Measurements from ENCODE around the gene NDUFA1.
"Not testable (repeated sequence)": the region's sequence is repeated elsewhere in the genome, so short reads cannot be mapped to it uniquely, and the experiment has no call there.

NDUFA1 gene

GRCh38 chrX:119871599-119872395 is at the start of gene NDUFA1, which contains the start of gene RNF113A:
TSS of gene NDUFA1 (plus strand) at chrX:119871832. CDS start at chrX:119871912, 80 bp downstream.
TSS of gene RNF113A (minus strand) at chrX:119871733. CDS start at chrX:119871613, 120 bp downstream.
- Histone ChIP-seq H3K36me3 (ENCODE audit: control insufficient read depth in 2 of 2, insufficient read depth in 2 of 2, low read length in 2 of 2) (no peaks in the 10 kb centered on the region), H3K9ac (ENCODE audit: low read length in 2 of 2) (peak within 1 kb of the TSS; percentile 95 to 97), H3K4me1 (ENCODE audit: control insufficient read depth, insufficient read depth, low read length) (peaks cover 10% of the 10 kb centered on the region), H3K9me3 (ENCODE audit: control insufficient read depth in 2 of 2, low read length in 2 of 2) (no peaks in the 10 kb centered on the region), H3K27me3 (ENCODE audit: control insufficient read depth in 1 of 2, insufficient read depth in 2 of 2, low read length in 2 of 2) (no peaks in the 10 kb centered on the region), H3K27ac (ENCODE audit: low read length) (peak within 1 kb of the TSS; percentile 94), H3K4me3 (ENCODE audit: low read length in 2 of 2) (peak within 1 kb of the TSS; percentile 83 to 88)

GRCh38 chrX:119824221-119824620 is 47.4 kb upstream of the NDUFA1 start:
- not testable (repeated sequence) for H3K27ac ChIP-seq (ENCODE audit: low read length); H3K9me3 ChIP-seq (ENCODE audit: control insufficient read depth in 2 of 2, low read length in 2 of 2); H3K36me3 ChIP-seq (ENCODE audit: control insufficient read depth in 2 of 2, insufficient read depth in 2 of 2, low read length in 2 of 2); H3K4me1 ChIP-seq (ENCODE audit: control insufficient read depth, insufficient read depth, low read length); H3K9ac ChIP-seq (ENCODE audit: low read length in 2 of 2); H3K27me3 ChIP-seq (ENCODE audit: control insufficient read depth in 1 of 2, insufficient read depth in 2 of 2, low read length in 2 of 2); H3K4me3 ChIP-seq (ENCODE audit: low read length in 2 of 2)

- Histone ChIP-seq H3K9ac (ENCODE audit: low read length in 2 of 2) (no peak overlapping the region), H3K36me3 (ENCODE audit: control insufficient read depth in 2 of 2, insufficient read depth in 2 of 2, low read length in 2 of 2) (peaks cover 1 to 3% of the 10 kb centered on the region in 2 donors), H3K27me3 (ENCODE audit: control insufficient read depth in 1 of 2, insufficient read depth in 2 of 2, low read length in 2 of 2) (no peaks in the 10 kb centered on the region), H3K27ac (ENCODE audit: low read length) (no peak overlapping the region), H3K4me3 (ENCODE audit: low read length in 2 of 2) (no peak overlapping the region), H3K9me3 (ENCODE audit: control insufficient read depth in 2 of 2, low read length in 2 of 2) (no peaks in the 10 kb centered on the region), H3K4me1 (ENCODE audit: control insufficient read depth, insufficient read depth, low read length) (no peaks in the 10 kb centered on the region)
These were observed 45.2 kb upstream of the NDUFA1 start for GRCh38 chrX:119826399-119826959.

GRCh38 chrX:119828446-119828845 is 43.2 kb upstream of the NDUFA1 start:
- Histone ChIP-seq H3K4me3 (ENCODE audit: low read length in 2 of 2) (no peak overlapping the region), H3K9me3 (ENCODE audit: control insufficient read depth in 2 of 2, low read length in 2 of 2) (no peaks in the 10 kb centered on the region), H3K27me3 (ENCODE audit: control insufficient read depth in 1 of 2, insufficient read depth in 2 of 2, low read length in 2 of 2) (no peaks in the 10 kb centered on the region), H3K9ac (ENCODE audit: low read length in 2 of 2) (no peak overlapping the region), H3K27ac (ENCODE audit: low read length) (no peak overlapping the region), H3K4me1 (ENCODE audit: control insufficient read depth, insufficient read depth, low read length) (no peaks in the 10 kb centered on the region), H3K36me3 (ENCODE audit: control insufficient read depth in 2 of 2, insufficient read depth in 2 of 2, low read length in 2 of 2) (peaks cover 3% of the 10 kb centered on the region in 2 donors)

- Histone ChIP-seq H3K9me3 (ENCODE audit: control insufficient read depth in 2 of 2, low read length in 2 of 2) (no peaks in the 10 kb centered on the region), H3K9ac (ENCODE audit: low read length in 2 of 2) (no peak overlapping the region), H3K4me3 (ENCODE audit: low read length in 2 of 2) (no peak overlapping the region), H3K27me3 (ENCODE audit: control insufficient read depth in 1 of 2, insufficient read depth in 2 of 2, low read length in 2 of 2) (no peaks in the 10 kb centered on the region), H3K36me3 (ENCODE audit: control insufficient read depth in 2 of 2, insufficient read depth in 2 of 2, low read length in 2 of 2) (peaks cover 7 to 14% of the 10 kb centered on the region in 2 donors), H3K27ac (ENCODE audit: low read length) (no peak overlapping the region), H3K4me1 (ENCODE audit: control insufficient read depth, insufficient read depth, low read length) (no peaks in the 10 kb centered on the region)
These were observed 37.7 kb upstream of the NDUFA1 start for GRCh38 chrX:119833905-119834304.

- H3K27me3 ChIP-seq (ENCODE audit: control insufficient read depth in 1 of 2, insufficient read depth in 2 of 2, low read length in 2 of 2), result no peaks in the 10 kb centered on the region
- H3K9ac ChIP-seq (ENCODE audit: low read length in 2 of 2), result peak within 1 kb of the TSS; percentile 81 to 82
- peak within 1 kb of the TSS; percentile 69 to 80 for H3K4me3 ChIP-seq (ENCODE audit: low read length in 2 of 2)
- peaks cover 6% of the 10 kb centered on the region for H3K4me1 ChIP-seq (ENCODE audit: control insufficient read depth, insufficient read depth, low read length)
- H3K36me3 ChIP-seq (ENCODE audit: control insufficient read depth in 2 of 2, insufficient read depth in 2 of 2, low read length in 2 of 2), result no peaks in the 10 kb centered on the region
- peak within 1 kb of the TSS; percentile 82 for H3K27ac ChIP-seq (ENCODE audit: low read length)
- no peaks in the 10 kb centered on the region for H3K9me3 ChIP-seq (ENCODE audit: control insufficient read depth in 2 of 2, low read length in 2 of 2)
These were observed 19.0 kb upstream of the NDUFA1 start, which contains the start of gene UPF3B for GRCh38 chrX:119852382-119853353. TSS of gene UPF3B (minus strand) at chrX:119852963. CDS start at chrX:119852928, 35 bp downstream.

- H3K9me3 ChIP-seq (ENCODE audit: control insufficient read depth in 2 of 2, low read length in 2 of 2), result no peaks in the 10 kb centered on the region
- H3K27me3 ChIP-seq (ENCODE audit: control insufficient read depth in 1 of 2, insufficient read depth in 2 of 2, low read length in 2 of 2), result no peaks in the 10 kb centered on the region
- peak overlapping the region; percentile 44 to 48 for H3K9ac ChIP-seq (ENCODE audit: low read length in 2 of 2)
- H3K4me1 ChIP-seq (ENCODE audit: control insufficient read depth, insufficient read depth, low read length), result peaks cover 6% of the 10 kb centered on the region
- no peaks in the 10 kb centered on the region for H3K36me3 ChIP-seq (ENCODE audit: control insufficient read depth in 2 of 2, insufficient read depth in 2 of 2, low read length in 2 of 2)
- H3K4me3 ChIP-seq (ENCODE audit: low read length in 2 of 2), result peak overlapping the region; percentile 15 to 80
- peak overlapping the region; percentile 82 for H3K27ac ChIP-seq (ENCODE audit: low read length)
These were observed 18.2 kb upstream of the NDUFA1 start for GRCh38 chrX:119853444-119853843.

GRCh38 chrX:119870626-119871131 is 953 bp upstream of the NDUFA1 start:
- peak overlapping the region; percentile 95 to 97 for H3K9ac ChIP-seq (ENCODE audit: low read length in 2 of 2)
- H3K27ac ChIP-seq (ENCODE audit: low read length), result peak overlapping the region; percentile 94
- peak overlapping the region; percentile 83 to 88 for H3K4me3 ChIP-seq (ENCODE audit: low read length in 2 of 2)
- H3K9me3 ChIP-seq (ENCODE audit: control insufficient read depth in 2 of 2, low read length in 2 of 2), result no peaks in the 10 kb centered on the region
- peaks cover 10% of the 10 kb centered on the region for H3K4me1 ChIP-seq (ENCODE audit: control insufficient read depth, insufficient read depth, low read length)
- no peaks in the 10 kb centered on the region for H3K36me3 ChIP-seq (ENCODE audit: control insufficient read depth in 2 of 2, insufficient read depth in 2 of 2, low read length in 2 of 2)
- H3K27me3 ChIP-seq (ENCODE audit: control insufficient read depth in 1 of 2, insufficient read depth in 2 of 2, low read length in 2 of 2), result no peaks in the 10 kb centered on the region

- Histone ChIP-seq H3K36me3 (ENCODE audit: control insufficient read depth in 2 of 2, insufficient read depth in 2 of 2, low read length in 2 of 2) (no peaks in the 10 kb centered on the region), H3K4me1 (ENCODE audit: control insufficient read depth, insufficient read depth, low read length) (peaks cover 10% of the 10 kb centered on the region), H3K9me3 (ENCODE audit: control insufficient read depth in 2 of 2, low read length in 2 of 2) (no peaks in the 10 kb centered on the region), H3K4me3 (ENCODE audit: low read length in 2 of 2) (peak overlapping the region; percentile 83 to 88), H3K9ac (ENCODE audit: low read length in 2 of 2) (peak overlapping the region; percentile 95 to 97), H3K27me3 (ENCODE audit: control insufficient read depth in 1 of 2, insufficient read depth in 2 of 2, low read length in 2 of 2) (no peaks in the 10 kb centered on the region), H3K27ac (ENCODE audit: low read length) (peak overlapping the region; percentile 94)
These were observed 410 bp upstream of the NDUFA1 start for GRCh38 chrX:119871245-119871598.

GRCh38 chrX:119878740-119879139 is 7.1 kb downstream of the NDUFA1 start:
- no peak overlapping the region for H3K4me3 ChIP-seq (ENCODE audit: low read length in 2 of 2)
- H3K9me3 ChIP-seq (ENCODE audit: control insufficient read depth in 2 of 2, low read length in 2 of 2), result no peaks in the 10 kb centered on the region
- peaks cover 0 to 4% of the 10 kb centered on the region in 2 donors for H3K36me3 ChIP-seq (ENCODE audit: control insufficient read depth in 2 of 2, insufficient read depth in 2 of 2, low read length in 2 of 2)
- peaks cover 0 to 3% of the 10 kb centered on the region in 2 donors for H3K27me3 ChIP-seq (ENCODE audit: control insufficient read depth in 1 of 2, insufficient read depth in 2 of 2, low read length in 2 of 2)
- no peak overlapping the region for H3K9ac ChIP-seq (ENCODE audit: low read length in 2 of 2)
- no peaks in the 10 kb centered on the region for H3K4me1 ChIP-seq (ENCODE audit: control insufficient read depth, insufficient read depth, low read length)
- no peak overlapping the region for H3K27ac ChIP-seq (ENCODE audit: low read length)

All from stomach smooth muscle (tissue), 2 donors.